M059J (cell line): ENCODE results near the gene B4GALNT3. TPM values are rescaled to one million over a fixed set of nuclear protein-coding genes. Genes with fewer than 3 reads are reported as not detected.

Experiments
- DNase-seq: peaks from one replicate; pipeline ENCODE4 v3.0.0-alpha.2; 2012; ENCODE audit warnings: low read depth
- total RNA-seq: library from RNA; depleted of rRNA; stranded (reverse); fragments of >200 nt; shearing (Covaris generic); gene quantifications from 2 replicates; pipeline ENCODE4 v1.2.3, GENCODE V29; 2014

The B4GALNT3 gene
- total RNA-seq, 1 experiment from 2014 or later = 1.8 TPM

- DNase-seq = no peak
Measured at GRCh38 chr12:559208-559905, 99.6 kb downstream of the B4GALNT3 start.

- no peak for DNase-seq
Measured at GRCh38 chr12:559906-560455, 100.2 kb downstream of the B4GALNT3 start.

- DNase-seq = no peak
Measured at GRCh38 chr12:560691-561390, 101.1 kb downstream of the B4GALNT3 start.

DNA sequence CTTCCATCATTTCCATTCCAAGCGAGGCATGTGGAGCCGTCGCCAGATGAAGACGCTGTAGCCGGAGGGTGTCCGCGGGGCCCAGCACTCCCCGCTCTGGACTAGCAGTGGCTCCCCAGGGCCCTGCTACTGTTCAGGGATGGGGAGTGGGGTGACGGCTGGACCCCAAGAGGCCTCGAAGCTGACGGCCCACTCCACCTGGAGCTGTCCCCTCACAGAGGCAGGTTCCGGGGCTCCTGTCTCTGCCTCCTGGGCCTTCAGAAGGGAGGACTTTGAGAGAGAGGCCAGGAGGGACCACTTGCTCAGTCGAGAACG, 101.6 kb downstream of the B4GALNT3 start:
- DNase-seq = no peak

GRCh38 chr12:561908-562593, 102.3 kb downstream of the B4GALNT3 start:
- DNase-seq = no peak

GRCh38 chr12:562634-563033, 102.9 kb downstream of the B4GALNT3 start:
- no peak for DNase-seq

DNA sequence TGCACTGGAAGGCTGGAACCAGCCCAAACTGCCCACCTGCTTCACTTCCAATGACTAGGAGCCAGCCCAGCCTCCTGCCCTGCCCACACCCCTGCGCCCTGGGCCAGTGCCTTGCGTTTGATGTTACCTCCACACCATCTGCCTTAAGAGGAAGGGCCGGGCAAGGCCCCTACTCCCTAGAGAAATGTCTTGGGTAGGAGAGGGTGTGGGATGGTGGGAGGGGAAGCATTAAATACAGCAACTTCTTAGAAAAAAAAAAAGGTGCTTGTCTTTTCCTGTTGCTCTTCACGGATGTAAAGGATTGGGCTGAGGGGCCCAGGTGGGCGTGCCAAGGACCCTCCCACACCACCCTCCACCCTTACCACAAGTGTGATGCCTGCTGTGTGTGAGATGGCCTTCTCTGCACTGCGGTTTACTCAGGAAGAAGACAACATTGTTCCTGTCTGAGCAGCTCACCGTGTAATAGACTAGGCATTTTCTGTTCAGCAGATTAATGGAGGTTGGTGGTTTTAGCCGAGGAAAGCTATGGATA, 103.6 kb downstream of the B4GALNT3 start:
- DNase-seq = no peak

DNA sequence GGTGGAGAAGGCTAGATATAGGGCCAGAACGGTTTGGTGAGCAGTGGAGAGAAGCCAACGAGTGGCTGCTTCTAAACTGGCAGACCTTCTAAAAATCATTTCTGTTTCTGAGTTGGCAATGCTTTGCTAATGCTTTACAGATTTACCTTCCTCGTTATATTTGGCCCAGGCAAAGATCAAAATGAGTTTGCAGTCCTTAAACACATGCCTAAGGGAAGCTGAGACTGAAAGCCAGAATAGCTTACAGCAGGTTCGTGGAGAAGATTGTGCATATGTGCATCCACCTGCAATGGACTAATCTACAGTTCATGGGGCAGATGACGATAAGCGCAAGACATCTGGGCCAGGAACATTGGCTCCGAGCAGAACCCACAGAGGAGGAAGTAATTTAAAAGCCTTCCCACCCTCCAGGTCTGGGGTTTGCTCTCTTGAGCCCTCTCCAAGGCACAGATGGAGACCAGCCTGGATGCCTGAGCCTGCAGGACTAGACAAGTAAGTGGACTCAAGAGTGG, 104.1 kb downstream of the B4GALNT3 start:
- DNase-seq = no peak

- DNase-seq = no peak
Measured at GRCh38 chr12:565161-565560, 105.4 kb downstream of the B4GALNT3 start.

DNA sequence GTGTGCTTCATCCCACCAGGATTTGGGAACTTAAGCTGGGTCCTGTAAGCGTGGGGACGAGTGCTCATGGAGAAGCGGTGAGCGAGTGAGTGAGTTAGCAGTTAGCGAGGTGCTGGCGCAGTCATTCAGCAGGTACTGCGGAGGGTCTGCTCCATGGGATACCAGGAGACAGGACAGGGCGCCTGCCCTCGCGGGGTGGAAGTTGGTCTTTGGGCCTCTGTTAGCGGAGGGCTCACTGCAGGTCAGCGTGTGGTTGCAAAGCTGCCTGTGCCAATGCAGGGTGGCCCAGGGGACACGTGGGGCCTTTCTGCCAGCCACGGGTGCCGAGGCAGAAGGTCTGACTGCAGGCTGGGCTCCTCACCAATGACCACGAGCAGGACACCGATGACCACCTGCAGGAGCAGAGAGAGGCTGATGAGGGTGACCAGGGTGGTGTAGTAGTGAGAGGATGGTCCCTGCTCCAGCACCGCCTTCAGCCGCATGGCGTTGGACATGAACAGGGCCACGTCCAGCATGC, 105.9 kb downstream of the B4GALNT3 start:
- no peak for DNase-seq

GRCh38 chr12:568486-568885, 108.7 kb downstream of the B4GALNT3 start:
- DNase-seq = no peak

DNA sequence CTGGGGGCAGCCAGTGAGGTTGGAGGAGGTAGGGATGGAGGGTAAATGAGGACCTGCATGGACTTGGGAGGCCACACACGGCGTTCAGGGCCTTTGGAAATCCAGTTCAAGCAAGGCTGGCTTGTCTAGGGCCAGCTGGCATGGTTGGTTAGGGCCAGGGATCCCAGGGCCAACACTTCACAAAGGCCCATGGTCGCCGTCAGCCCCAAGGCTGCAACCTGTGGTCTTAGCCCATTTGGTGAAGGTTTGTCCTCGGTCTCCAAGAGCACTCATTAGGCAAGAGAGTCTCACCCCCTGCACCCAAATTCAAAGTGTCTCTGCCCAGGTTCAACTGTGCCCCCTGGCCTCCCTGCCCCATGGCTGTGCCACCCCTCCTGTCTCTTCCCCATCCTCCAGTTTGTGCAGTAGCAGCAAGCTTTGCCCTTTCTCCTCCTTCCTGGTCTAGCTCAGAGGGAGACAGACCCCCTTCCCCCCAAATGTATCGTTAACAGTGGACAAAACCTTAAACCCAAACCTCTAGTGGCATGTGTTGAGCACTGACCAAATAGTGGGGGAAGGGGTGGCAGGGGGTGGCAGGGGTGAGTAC, 109.4 kb downstream of the B4GALNT3 start:
- no peak for DNase-seq

GRCh38 chr12:569803-570434, 110.2 kb downstream of the B4GALNT3 start:
- DNase-seq = peak; percentile 80

DNA sequence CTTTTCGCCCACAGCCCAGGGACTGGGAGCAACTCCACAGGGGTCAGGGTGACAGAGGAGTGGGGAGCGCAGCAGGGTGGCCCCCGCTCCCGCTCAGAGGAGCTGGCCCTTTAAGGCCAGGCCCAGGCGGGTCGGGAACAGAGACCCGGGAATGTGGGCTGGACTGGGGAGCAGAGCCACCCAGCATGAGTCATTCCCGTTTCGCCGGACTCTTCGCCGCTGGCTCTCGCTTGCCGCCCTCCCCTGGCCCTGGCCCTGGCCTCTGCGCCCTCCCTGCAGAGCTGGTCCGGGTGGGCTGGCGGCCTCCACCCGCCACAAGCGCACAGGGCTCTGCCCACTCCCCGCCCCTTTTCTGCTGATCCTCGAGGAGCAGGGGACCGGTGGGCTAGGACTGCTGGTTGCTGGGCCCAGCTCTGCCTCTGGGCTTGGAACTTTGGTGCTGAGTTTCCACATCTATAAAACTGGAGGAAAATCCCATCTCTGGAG, 110.7 kb downstream of the B4GALNT3 start:
- peak; percentile 89 for DNase-seq

GRCh38 chr12:570921-571794, 111.4 kb downstream of the B4GALNT3 start:
- peak; percentile 96 for DNase-seq

DNA sequence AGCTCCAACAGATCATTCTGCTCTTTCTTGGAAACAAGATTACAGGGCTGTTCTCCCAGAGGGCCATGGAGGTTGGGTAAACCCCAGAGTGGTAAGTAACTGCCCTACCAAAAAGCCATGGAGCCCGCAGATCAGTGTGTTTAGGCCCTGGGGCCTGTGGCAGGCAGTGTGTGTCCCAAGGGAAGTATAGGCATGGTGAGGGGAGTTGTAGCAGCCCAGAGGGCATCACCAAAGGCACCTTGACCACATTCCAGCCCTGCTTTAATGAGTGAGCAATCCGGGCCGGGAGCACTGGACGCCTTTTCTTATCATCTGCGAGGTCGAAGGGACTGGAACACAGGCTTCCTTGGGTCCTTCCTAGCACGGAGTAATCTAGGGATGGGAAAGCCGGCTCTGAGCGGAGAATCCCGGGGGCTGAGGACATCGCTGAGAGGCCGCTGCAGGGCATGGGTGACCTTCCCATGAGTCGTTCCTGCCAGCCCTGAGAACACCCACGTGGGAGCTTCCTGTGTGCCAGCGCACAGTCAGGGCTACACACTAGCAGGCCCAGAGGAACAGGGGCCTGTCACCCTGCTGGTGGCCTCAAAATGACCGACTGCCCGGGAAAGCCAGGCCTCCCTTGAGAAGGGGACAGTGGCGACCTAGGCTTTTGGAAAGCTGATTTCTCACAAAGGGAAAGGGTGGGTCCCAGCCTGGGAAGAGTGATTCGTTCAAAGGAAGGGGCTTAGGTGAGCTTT, 112.2 kb downstream of the B4GALNT3 start:
- DNase-seq = no peak

DNA sequence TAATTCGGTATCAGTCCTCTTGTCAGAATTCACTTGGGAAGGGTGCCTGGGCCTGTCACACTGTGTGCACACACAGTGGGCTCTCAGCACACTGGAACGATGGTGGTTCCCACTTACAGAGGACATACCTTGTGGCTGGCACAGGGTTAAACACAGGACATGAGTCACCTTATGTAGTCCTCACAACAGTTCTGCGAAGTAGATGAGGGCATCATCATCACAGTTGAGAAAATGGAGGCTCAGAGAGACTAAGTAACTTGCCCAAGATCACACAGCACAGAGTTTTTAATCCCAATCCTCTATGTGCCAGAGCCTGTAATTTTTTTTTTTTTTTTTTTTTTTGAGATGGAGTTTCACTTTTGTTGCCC, 112.8 kb downstream of the B4GALNT3 start:
- peak; percentile 52 for DNase-seq

DNA sequence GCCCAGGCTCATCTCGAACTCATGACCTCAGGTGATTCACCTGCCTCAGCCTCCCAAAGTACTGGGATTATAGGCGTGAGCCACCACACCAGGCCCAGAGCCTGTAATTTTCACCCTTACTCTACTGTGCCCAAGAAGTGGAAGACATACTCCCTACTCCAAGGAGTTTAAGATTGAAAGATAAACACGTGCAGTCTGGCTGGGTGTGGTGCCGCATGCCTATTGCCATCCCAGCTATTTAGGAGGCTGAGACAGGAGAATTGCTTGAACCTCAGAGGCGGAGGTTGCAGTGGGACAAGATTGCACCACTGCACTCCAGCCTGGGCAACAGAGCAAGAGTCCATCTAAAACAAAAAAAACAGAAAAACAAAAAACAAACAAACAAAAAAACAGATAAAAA, 113.5 kb downstream of the B4GALNT3 start:
- DNase-seq = no peak

- DNase-seq = peak; percentile 22
Measured at GRCh38 chr12:574475-575128, 114.9 kb downstream of the B4GALNT3 start.
